GM23248 (cell line): ENCODE results near the gene CIC.

Source experiments
- EZH2 ChIP-seq: fragments of 200-600 bp; sonication (generic); IDR thresholded peaks from 2 replicates; pipeline ENCODE4 v1.6.1; 2018; ENCODE audit warnings: antibody characterized with exemption, mild to moderate bottlenecking; ENCODE audit not compliant: insufficient read depth, poor library complexity, severe bottlenecking
- EZH2phosphoT487 ChIP-seq: fragments of 200-600 bp; sonication (generic); IDR thresholded peaks from 2 replicates; pipeline ENCODE4 v1.6.1; 2018; ENCODE audit warnings: antibody characterized with exemption, moderate library complexity, mild to moderate bottlenecking, low read depth; ENCODE audit not compliant: insufficient read depth

DNA sequence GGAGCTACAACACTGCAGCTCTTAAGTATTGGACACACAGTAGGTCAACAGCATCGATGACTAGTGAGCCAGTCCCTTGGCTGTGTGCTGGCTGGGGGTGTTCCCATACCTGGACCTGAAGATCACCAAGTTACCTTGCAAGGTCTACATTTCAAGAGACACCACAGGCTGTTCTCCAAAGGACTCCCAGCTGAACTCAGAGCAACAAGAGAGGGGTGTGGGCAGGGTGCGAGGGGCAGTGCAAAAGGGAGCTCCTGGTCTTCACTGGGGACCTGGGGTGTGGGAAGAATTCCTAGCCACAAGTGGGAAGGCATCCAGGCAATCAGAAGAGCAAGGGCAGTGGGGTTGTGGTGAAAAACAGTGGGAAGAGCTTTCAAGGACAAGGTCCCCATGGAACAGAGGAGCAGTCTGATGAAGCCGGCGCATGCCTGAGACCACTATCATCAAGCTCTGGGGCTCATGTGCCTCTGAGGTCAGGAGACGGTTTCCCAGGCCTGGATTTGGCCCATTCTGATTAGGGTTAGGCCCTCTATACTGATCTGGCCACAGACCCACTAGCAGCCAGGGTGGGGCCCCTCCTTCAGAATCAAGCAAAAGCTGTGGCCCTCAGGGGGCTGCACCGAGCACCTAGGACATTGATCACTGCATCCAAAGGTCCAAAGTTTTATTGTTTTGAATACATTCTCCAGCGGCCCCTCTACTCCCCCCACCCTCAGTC lies 22.0 kb upstream of the CIC start:
- no peak for TF ChIP-seq EZH2
- TF ChIP-seq EZH2phosphoT487: no peak
